HG02571 (cell line): ENCODE measurements around the gene RASD1.

Source experiments
- ATAC-seq: cut with Tn5 transposase; IDR thresholded peaks from one replicate; pipeline ENCODE4 v1.9.1; 2021; ENCODE audit warnings: mild to moderate bottlenecking, moderate library complexity; ENCODE audit not compliant: unreplicated experiment

RASD1 gene

GRCh38 chr17:17527534-17527933 lies 31.3 kb upstream of the RASD1 start:
- ATAC-seq = no peak

- no peak for ATAC-seq
Observed at GRCh38 chr17:17526369-17526768, 30.2 kb upstream of the RASD1 start.

GRCh38 chr17:17525956-17526355 lies 29.8 kb upstream of the RASD1 start:
- no peak for ATAC-seq

- no peak for ATAC-seq
Observed at GRCh38 chr17:17525311-17525710, 29.1 kb upstream of the RASD1 start.

DNA sequence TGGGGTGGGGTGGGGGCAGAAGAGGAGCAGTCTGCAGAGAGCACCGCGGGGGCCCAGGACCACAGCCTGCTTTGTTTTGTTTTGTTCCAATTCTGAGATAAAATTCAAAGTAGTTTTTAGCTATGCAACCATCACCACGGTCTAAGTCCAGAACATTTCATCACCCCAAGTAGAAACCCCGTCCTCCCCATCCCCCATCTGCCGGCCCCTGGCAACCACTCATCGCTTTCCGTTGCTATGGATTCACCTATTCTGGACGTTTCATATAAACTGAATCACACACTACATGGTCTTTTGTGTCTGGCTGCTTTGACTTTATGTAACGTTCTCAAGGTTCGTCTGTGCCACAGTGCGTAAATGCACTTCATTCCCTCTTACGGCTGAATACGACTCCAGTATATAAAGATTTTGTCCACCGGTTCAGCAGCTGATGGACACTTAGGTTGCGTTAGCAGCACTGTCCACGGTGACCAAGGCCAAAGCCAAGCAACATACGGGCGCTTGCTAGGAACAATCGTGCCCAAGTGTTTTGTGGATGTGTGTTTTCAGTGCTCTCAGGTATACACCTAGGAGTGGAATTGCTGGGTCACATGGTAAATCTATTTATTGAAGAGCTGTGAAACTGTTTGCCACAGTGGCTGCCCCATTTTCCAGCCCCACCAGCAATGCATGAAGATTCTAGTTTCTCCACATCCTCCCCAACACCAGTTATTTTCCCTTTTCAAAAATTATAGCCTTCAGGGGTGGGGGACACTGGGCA lies 27.7 kb upstream of the RASD1 start:
- no peak for ATAC-seq

- ATAC-seq = no peak
Observed at GRCh38 chr17:17523001-17523730, 27.0 kb upstream of the RASD1 start.

DNA sequence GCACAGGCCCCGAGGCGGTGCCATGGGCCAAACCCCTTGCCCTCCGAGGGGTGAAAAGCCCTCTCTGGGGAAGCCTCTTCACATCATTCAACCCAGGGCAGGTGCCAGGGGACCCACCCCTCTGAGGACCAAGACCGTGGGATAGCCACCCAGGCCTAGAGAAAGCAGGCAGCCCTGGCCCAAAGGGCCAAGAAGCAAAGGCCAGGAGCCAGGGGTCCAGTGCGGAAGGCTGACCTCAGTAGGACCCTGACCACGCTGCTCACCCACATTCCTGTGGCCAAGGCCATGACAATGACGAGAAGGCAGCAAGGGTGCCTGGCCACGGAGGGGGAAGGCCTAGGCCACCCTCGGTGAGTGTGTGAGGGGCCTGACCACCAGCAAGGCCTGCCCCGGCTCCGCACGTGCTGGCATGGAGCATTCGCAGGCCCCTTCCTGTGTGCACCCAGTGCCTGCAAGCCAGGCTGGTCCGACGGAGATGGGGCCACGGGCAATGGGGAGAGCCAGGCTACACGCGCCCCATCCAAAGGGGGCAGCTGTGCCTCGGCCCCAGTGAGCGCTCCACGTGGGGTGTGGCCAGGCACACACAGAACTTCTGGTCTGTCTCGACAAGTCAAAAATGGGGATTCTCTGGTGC lies 24.5 kb upstream of the RASD1 start:
- no peak for ATAC-seq

GRCh38 chr17:17519886-17520285 lies 23.7 kb upstream of the RASD1 start:
- ATAC-seq = no peak

GRCh38 chr17:17518951-17519350 lies 22.8 kb upstream of the RASD1 start:
- no peak for ATAC-seq

- ATAC-seq = no peak
Observed at GRCh38 chr17:17518014-17518413, 21.8 kb upstream of the RASD1 start.

- no peak for ATAC-seq
Observed at GRCh38 chr17:17516941-17517720, 20.9 kb upstream of the RASD1 start.

GRCh38 chr17:17515934-17516930 lies 20.0 kb upstream of the RASD1 start:
- no peak for ATAC-seq

- no peak for ATAC-seq
Observed at GRCh38 chr17:17514993-17515933, 19.1 kb upstream of the RASD1 start.

- ATAC-seq = no peak
Observed at GRCh38 chr17:17514361-17514992, 18.3 kb upstream of the RASD1 start.

GRCh38 chr17:17513626-17514025 lies 17.4 kb upstream of the RASD1 start:
- no peak for ATAC-seq

DNA sequence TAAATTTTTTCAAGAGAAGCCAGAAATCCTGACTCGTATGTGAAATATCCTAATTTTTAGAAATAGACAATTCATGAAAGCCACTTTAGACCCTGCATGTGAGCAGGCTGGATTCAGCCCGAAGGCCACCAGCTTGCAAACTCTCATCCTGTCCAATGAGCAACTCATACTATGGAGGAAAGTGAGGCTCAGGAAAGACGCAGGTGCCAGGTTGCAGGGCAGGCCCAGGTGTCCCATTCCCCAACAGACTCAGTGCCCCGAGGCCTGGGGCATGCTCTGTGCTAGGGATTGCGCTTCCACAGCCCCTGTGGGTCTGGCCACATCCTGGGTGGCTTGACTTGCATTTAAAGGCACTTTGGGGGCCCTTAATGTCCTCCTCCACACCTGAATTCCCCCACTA lies 16.7 kb upstream of the RASD1 start:
- ATAC-seq = no peak

DNA sequence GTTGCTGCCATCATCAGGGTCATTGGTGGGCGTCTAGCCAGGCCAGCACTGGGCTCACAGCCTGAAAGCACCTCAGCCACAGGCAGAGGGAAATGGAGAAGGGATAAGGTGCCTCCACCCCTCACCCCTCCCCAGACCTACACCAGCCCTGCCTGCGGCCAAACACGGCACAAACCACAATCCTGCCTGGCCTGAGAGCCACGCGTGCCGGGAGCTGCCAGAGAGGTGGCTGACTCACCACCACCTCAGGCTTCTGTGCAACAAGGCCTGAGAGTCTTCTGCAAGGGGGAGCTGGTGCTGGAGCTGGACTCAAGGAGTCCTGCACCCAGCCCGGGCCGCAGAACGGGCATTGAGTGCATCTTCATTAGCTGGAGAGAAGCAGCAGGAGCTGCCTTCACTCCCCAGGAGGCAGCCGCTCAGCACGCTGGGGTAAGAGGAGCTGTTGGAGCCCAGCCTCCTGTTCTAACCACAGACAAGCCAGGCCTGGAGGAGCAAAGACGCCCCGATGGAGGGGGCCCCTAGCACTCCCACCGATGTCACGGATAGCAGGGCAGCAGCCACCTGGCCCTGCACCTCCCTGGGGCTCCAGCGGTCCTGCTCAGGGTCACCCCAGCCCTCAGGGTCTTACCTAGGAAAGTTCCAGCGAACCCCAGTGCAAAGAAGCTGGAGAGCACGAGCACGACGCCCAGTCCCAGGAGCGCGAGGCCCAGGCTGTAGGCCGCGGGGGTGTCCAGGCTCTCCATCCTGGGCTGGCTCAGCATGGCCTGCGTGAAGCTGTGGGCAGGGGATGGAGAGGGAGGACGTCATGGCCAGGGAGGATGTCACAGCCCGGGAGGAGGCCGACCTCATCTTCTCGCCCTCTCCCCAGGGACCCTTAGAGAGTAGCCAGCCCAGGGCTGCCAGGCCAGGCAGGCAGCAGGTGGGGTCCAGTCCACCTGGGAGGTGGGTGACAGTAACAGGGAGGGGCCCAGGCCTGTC lies 16.0 kb upstream of the RASD1 start:
- no peak for ATAC-seq
